Keratinocyte (primary cell): ENCODE measurements around the gene STX10. TPM values are rescaled to one million over a fixed set of nuclear protein-coding genes. Genes with fewer than 3 reads are reported as not detected.

Experiments used
- DNase-seq: peaks from one replicate; pipeline ENCODE4 v3.0.0-alpha.2; 2011; ENCODE audit warnings: low read depth, missing footprints, low spot score
- FAIRE-seq: peaks from 2 replicates; lab custom pipeline; 2011; peaks lifted over from hg19 to GRCh38; lab: Jason Lieb, UNC
- H2AFZ ChIP-seq: 2 replicates; pipeline ENCODE4 v1.6.0; 2012; ENCODE audit warnings: low read length, control low read depth, inconsistent platforms; ENCODE audit not compliant: control insufficient read depth
- H3K27ac ChIP-seq: 2 replicates; pipeline ENCODE4 v1.5.1; 2011; ENCODE audit warnings: low read length; ENCODE audit not compliant: control insufficient read depth, insufficient read depth
- H3K27me3 ChIP-seq: 3 replicates; pipeline ENCODE4 v1.6.0; 2011; ENCODE audit warnings: low read length; ENCODE audit not compliant: control insufficient read depth, insufficient read depth; ENCODE audit errors: extremely low read depth
- H3K36me3 ChIP-seq, 2 experiments: 2 replicates in 1 of 2; 3 replicates in 1 of 2; pipeline ENCODE4 v1.5.1; 2011; ENCODE audit warnings: low read length in 2 of 2, mild to moderate bottlenecking in 1 of 2; ENCODE audit not compliant: control insufficient read depth in 2 of 2, insufficient read depth in 2 of 2; ENCODE audit errors: extremely low read depth in 1 of 2
- H3K4me1 ChIP-seq: 3 replicates; pipeline ENCODE4 v1.5.1; 2011; ENCODE audit warnings: low read length; ENCODE audit not compliant: control insufficient read depth, insufficient read depth; ENCODE audit errors: extremely low read depth
- H3K4me2 ChIP-seq: 3 replicates; pipeline ENCODE4 v1.6.0; 2011; ENCODE audit warnings: low read depth, low read length; ENCODE audit not compliant: control insufficient read depth, insufficient read depth; ENCODE audit errors: extremely low read depth
- H3K4me3 ChIP-seq, 3 experiments: fragments of 200-600 bp in 1 of 3; sonication (generic) in 1 of 3; 2 replicates in 2 of 3; 3 replicates in 1 of 3; pipeline ENCODE4 v1.5.1; 2011 to 2016; ENCODE audit warnings: low read length in 3 of 3, mild to moderate bottlenecking in 3 of 3, control low read depth in 2 of 3, inconsistent platforms in 1 of 3, low read depth in 1 of 3, mixed read lengths in 1 of 3, mixed run types in 1 of 3, moderate library complexity in 1 of 3; ENCODE audit not compliant: control insufficient read depth in 2 of 3, insufficient read depth in 2 of 3; ENCODE audit errors: extremely low read depth in 1 of 3
- H3K79me2 ChIP-seq: 2 replicates; pipeline ENCODE4 v1.6.0; 2012; ENCODE audit warnings: low read length; ENCODE audit not compliant: control insufficient read depth, insufficient read depth
- H3K9ac ChIP-seq: 3 replicates; pipeline ENCODE4 v1.6.0; 2011; ENCODE audit warnings: low read length; ENCODE audit not compliant: control insufficient read depth, insufficient read depth; ENCODE audit errors: extremely low read depth
- H3K9me1 ChIP-seq: 3 replicates; pipeline ENCODE4 v1.6.0; 2011; ENCODE audit warnings: low read length; ENCODE audit not compliant: control insufficient read depth, insufficient read depth; ENCODE audit errors: extremely low read depth
- H3K9me3 ChIP-seq: 2 replicates; pipeline ENCODE4 v1.5.1; 2012; ENCODE audit warnings: low read depth, low read length; ENCODE audit not compliant: control insufficient read depth
- H4K20me1 ChIP-seq: 3 replicates; pipeline ENCODE4 v1.6.0; 2011; ENCODE audit warnings: low read length; ENCODE audit not compliant: control insufficient read depth, insufficient read depth; ENCODE audit errors: extremely low read depth
- EZH2 ChIP-seq: IDR thresholded peaks from one replicate; pipeline ENCODE4 v1.6.1; 2012; ENCODE audit warnings: inconsistent platforms, mild to moderate bottlenecking, low read length, moderate library complexity
- dilution Hi-C: fragments of 300-500 bp; cut with MboI; formaldehyde crosslinking; loops from one replicate; pipeline ENCODE4 v1.7.0; 2020; ENCODE audit warnings: low sequenced_read_pairs; ENCODE audit not compliant: extremely low pct_ligation_motif_present
- polyA plus RNA-seq, 5 experiments: library from polyadenylated mRNA; depleted of rRNA in 3 of 5; stranded (reverse) in 3 of 5; stranded (forward) in 1 of 5; unstranded in 1 of 5; fragments of >200 nt; gene quantifications; 1 replicate in 1 of 5; 2 replicates in 3 of 5; 3 replicates in 1 of 5; pipeline versions ENCODE4 v1.2.1 to v1.2.3, GENCODE V29; 2011 to 2012; ENCODE audit warnings: missing spikeins in 2 of 5, low read depth in 1 of 5, low replicate concordance in 1 of 5
- TF ChIP-seq, protein P1 (sequence below), 3 experiments: IDR thresholded peaks in 1 of 3; conservative IDR thresholded peaks in 1 of 3; optimal IDR thresholded peaks in 1 of 3; 2 replicates in 2 of 3; 3 replicates in 1 of 3; pipeline versions ENCODE3 to v1.5.1; 2011; ENCODE audit warnings: low read length in 3 of 3, mild to moderate bottlenecking in 3 of 3, moderate library complexity in 2 of 3, control low read depth in 1 of 3, inconsistent platforms in 1 of 3; ENCODE audit not compliant: insufficient read depth in 2 of 3; ENCODE audit errors: extremely low read depth in 1 of 3

STX10 gene
- polyA plus RNA-seq, 1 donor (not counting 4 experiments of a cell fraction or from before 2014, with no cell fraction given), result 65.2 TPM

DNA sequence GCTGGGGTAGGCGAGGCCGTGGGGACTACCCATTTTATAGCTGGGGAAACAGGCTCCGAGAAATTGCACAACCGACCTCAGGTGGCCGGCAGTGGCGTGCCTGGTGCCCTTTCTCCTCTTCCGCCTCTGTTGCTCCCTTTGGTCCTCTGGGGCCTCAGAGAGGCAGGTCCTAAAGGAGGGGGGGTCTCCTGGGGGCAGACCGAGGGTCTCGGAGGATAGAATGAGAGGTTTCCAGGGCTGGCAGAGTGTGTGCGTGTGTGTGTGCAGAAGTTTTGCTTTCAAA is 11.3 kb downstream of the STX10 start:
- FAIRE-seq, result no peak
- Histone ChIP-seq H2AFZ (no peak overlapping the region), H3K9ac (no peak overlapping the region)

GRCh38 chr19:13138171-13138915 is 11.8 kb downstream of the STX10 start:
- TF ChIP-seq, protein P1, sequence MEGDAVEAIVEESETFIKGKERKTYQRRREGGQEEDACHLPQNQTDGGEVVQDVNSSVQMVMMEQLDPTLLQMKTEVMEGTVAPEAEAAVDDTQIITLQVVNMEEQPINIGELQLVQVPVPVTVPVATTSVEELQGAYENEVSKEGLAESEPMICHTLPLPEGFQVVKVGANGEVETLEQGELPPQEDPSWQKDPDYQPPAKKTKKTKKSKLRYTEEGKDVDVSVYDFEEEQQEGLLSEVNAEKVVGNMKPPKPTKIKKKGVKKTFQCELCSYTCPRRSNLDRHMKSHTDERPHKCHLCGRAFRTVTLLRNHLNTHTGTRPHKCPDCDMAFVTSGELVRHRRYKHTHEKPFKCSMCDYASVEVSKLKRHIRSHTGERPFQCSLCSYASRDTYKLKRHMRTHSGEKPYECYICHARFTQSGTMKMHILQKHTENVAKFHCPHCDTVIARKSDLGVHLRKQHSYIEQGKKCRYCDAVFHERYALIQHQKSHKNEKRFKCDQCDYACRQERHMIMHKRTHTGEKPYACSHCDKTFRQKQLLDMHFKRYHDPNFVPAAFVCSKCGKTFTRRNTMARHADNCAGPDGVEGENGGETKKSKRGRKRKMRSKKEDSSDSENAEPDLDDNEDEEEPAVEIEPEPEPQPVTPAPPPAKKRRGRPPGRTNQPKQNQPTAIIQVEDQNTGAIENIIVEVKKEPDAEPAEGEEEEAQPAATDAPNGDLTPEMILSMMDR (optimal IDR thresholded peaks at IDR 0.05 in 1 of 3, IDR thresholded peaks at IDR 0.05 in 1 of 3, conservative IDR thresholded peaks at IDR 0.05 in 1 of 3; ENCODE audit: extremely low read depth in 1 of 3, insufficient read depth in 2 of 3, low read length in 3 of 3), result no peak
- no peak for TF ChIP-seq EZH2
- Histone ChIP-seq H3K9me1 (no peaks in the 10 kb centered on the region), H3K9me3 (no peaks in the 10 kb centered on the region), H4K20me1 (no peaks in the 10 kb centered on the region), H2AFZ (no peak overlapping the region), H3K27ac (no peak overlapping the region), H3K4me1 (no peaks in the 10 kb centered on the region), H3K27me3 (no peaks in the 10 kb centered on the region), H3K79me2 (peaks cover 24% of the 10 kb centered on the region), H3K4me2 (no peak overlapping the region), H3K36me3 (peaks cover 18 to 20% of the 10 kb centered on the region in 2 experiments), H3K4me3 (no peak overlapping the region), H3K9ac (no peak overlapping the region)
- FAIRE-seq, result no peak
- dilution Hi-C loops, result no loop called here
- no peak for DNase-seq

More for the DNA sequence above, 11.3 kb downstream of the STX10 start:
- DNase-seq, result no peak
- H3K27me3 ChIP-seq, result no peaks in the 10 kb centered on the region
- H3K4me3 ChIP-seq, result no peak overlapping the region
- H3K79me2 ChIP-seq, result peaks cover 20% of the 10 kb centered on the region
- H3K4me1 ChIP-seq, result no peaks in the 10 kb centered on the region
- H3K27ac ChIP-seq, result no peak overlapping the region
- dilution Hi-C loops, result no loop called here
- H3K4me2 ChIP-seq, result no peak overlapping the region
- no peaks in the 10 kb centered on the region for H3K9me3 ChIP-seq
- TF ChIP-seq, protein P1 (optimal IDR thresholded peaks at IDR 0.05 in 1 of 3, IDR thresholded peaks at IDR 0.05 in 1 of 3, conservative IDR thresholded peaks at IDR 0.05 in 1 of 3; ENCODE audit: extremely low read depth in 1 of 3, insufficient read depth in 2 of 3, low read length in 3 of 3), result no peak
- no peak for TF ChIP-seq EZH2
- H3K9me1 ChIP-seq, result no peaks in the 10 kb centered on the region
- no peaks in the 10 kb centered on the region for H4K20me1 ChIP-seq
- peaks cover 18 to 20% of the 10 kb centered on the region in 2 experiments for H3K36me3 ChIP-seq
